ENCODE results near the gene CDCA7L. TPM values are rescaled to one million over a fixed set of nuclear protein-coding genes. Genes with fewer than 3 reads are reported as not detected.

CDCA7L gene
- total RNA-seq, 1 donor from 2014 or later = 6.1 TPM

- Mint-ChIP-seq H3K27ac (ENCODE audit: unreplicated experiment) (no peak overlapping the region), H3K4me3 (ENCODE audit: unreplicated experiment) (no peak overlapping the region), H3K36me3 (ENCODE audit: unreplicated experiment) (no peaks in the 10 kb centered on the region), H3K4me1 (ENCODE audit: low read depth, unreplicated experiment) (no peaks in the 10 kb centered on the region), H3K27me3 (ENCODE audit: unreplicated experiment) (peaks cover 2% of the 10 kb centered on the region), H3K9me3 (ENCODE audit: unreplicated experiment) (no peaks in the 10 kb centered on the region)
- DNase-seq = no peak
- TF ChIP-seq CTCF (IDR thresholded peaks at IDR 0.05; ENCODE audit: partially characterized antibody, unreplicated experiment) = no peak
Observed at GRCh38 chr7:21967598-21968003, 21.9 kb upstream of the CDCA7L start.

- DNase-seq = no peak
- no peak for TF ChIP-seq CTCF (IDR thresholded peaks at IDR 0.05; ENCODE audit: partially characterized antibody, unreplicated experiment)
- Mint-ChIP-seq H3K27ac (ENCODE audit: unreplicated experiment) (no peak overlapping the region), H3K4me3 (ENCODE audit: unreplicated experiment) (no peak overlapping the region), H3K36me3 (ENCODE audit: unreplicated experiment) (no peaks in the 10 kb centered on the region), H3K4me1 (ENCODE audit: low read depth, unreplicated experiment) (no peaks in the 10 kb centered on the region), H3K27me3 (ENCODE audit: unreplicated experiment) (peaks cover 2% of the 10 kb centered on the region), H3K9me3 (ENCODE audit: unreplicated experiment) (no peaks in the 10 kb centered on the region)
Observed at GRCh38 chr7:21966271-21966670, 20.6 kb upstream of the CDCA7L start.

- Mint-ChIP-seq H3K27me3 (ENCODE audit: unreplicated experiment) (peaks cover 2% of the 10 kb centered on the region), H3K36me3 (ENCODE audit: unreplicated experiment) (no peaks in the 10 kb centered on the region), H3K27ac (ENCODE audit: unreplicated experiment) (no peak overlapping the region), H3K9me3 (ENCODE audit: unreplicated experiment) (no peaks in the 10 kb centered on the region), H3K4me3 (ENCODE audit: unreplicated experiment) (no peak overlapping the region), H3K4me1 (ENCODE audit: low read depth, unreplicated experiment) (no peaks in the 10 kb centered on the region)
- no peak for TF ChIP-seq CTCF (IDR thresholded peaks at IDR 0.05; ENCODE audit: partially characterized antibody, unreplicated experiment)
- DNase-seq = no peak
Observed at GRCh38 chr7:21965291-21965690, 19.6 kb upstream of the CDCA7L start.

GRCh38 chr7:21962677-21963076 is 17.0 kb upstream of the CDCA7L start:
- DNase-seq = no peak
- no peak overlapping the region for H3K27ac Mint-ChIP-seq (ENCODE audit: unreplicated experiment)
- H3K27me3 Mint-ChIP-seq (ENCODE audit: unreplicated experiment) = peaks cover 2% of the 10 kb centered on the region
- H3K4me3 Mint-ChIP-seq (ENCODE audit: unreplicated experiment) = no peak overlapping the region
- TF ChIP-seq CTCF (IDR thresholded peaks at IDR 0.05; ENCODE audit: partially characterized antibody, unreplicated experiment) = no peak
- H3K36me3 Mint-ChIP-seq (ENCODE audit: unreplicated experiment) = no peaks in the 10 kb centered on the region
- H3K9me3 Mint-ChIP-seq (ENCODE audit: unreplicated experiment) = no peaks in the 10 kb centered on the region
- H3K4me1 Mint-ChIP-seq (ENCODE audit: low read depth, unreplicated experiment) = no peaks in the 10 kb centered on the region

- peaks cover 2% of the 10 kb centered on the region for H3K27me3 Mint-ChIP-seq (ENCODE audit: unreplicated experiment)
- no peak overlapping the region for H3K27ac Mint-ChIP-seq (ENCODE audit: unreplicated experiment)
- H3K4me3 Mint-ChIP-seq (ENCODE audit: unreplicated experiment) = no peak overlapping the region
- H3K4me1 Mint-ChIP-seq (ENCODE audit: low read depth, unreplicated experiment) = no peaks in the 10 kb centered on the region
- H3K9me3 Mint-ChIP-seq (ENCODE audit: unreplicated experiment) = no peaks in the 10 kb centered on the region
- DNase-seq = no peak
- no peaks in the 10 kb centered on the region for H3K36me3 Mint-ChIP-seq (ENCODE audit: unreplicated experiment)
- TF ChIP-seq CTCF (IDR thresholded peaks at IDR 0.05; ENCODE audit: partially characterized antibody, unreplicated experiment) = no peak
Observed at GRCh38 chr7:21960922-21961321, 15.2 kb upstream of the CDCA7L start.

All from glutamatergic neuron (in vitro differentiated cells).